Esophagus (tissue), 2 donors: ENCODE measurements around the gene SERTAD2. TPM values are rescaled to one million over a fixed set of nuclear protein-coding genes. Genes with fewer than 3 reads are reported as not detected.
A peak's percentile ranks its signal among the peaks of the same experiment; 100 is the strongest.

Experiments
- H3K27ac ChIP-seq, 2 donors: one replicate each; pipeline ENCODE4 v1.5.1; 2013; ENCODE audit warnings: low read depth in 2 of 2, mild to moderate bottlenecking in 2 of 2, inconsistent platforms in 1 of 2, low read length in 1 of 2, moderate library complexity in 1 of 2
- H3K27me3 ChIP-seq, 2 donors: one replicate each; pipeline ENCODE4 v1.6.1; 2013; ENCODE audit warnings: low read length in 2 of 2, control low read depth in 1 of 2, mild to moderate bottlenecking in 1 of 2; ENCODE audit not compliant: insufficient read depth in 2 of 2, control insufficient read depth in 1 of 2
- H3K36me3 ChIP-seq, 2 donors: one replicate each; pipeline ENCODE4 v1.6.1; 2013; ENCODE audit warnings: low read length in 1 of 2; ENCODE audit not compliant: control insufficient read depth in 2 of 2, insufficient read depth in 2 of 2
- H3K4me1 ChIP-seq, 2 donors: one replicate each; pipeline ENCODE4 v1.6.1; 2013; ENCODE audit warnings: low read length in 1 of 2; ENCODE audit not compliant: control insufficient read depth in 2 of 2, insufficient read depth in 2 of 2
- H3K4me3 ChIP-seq, 2 donors: one replicate each; pipeline ENCODE4 v1.5.1; 2013; ENCODE audit warnings: low read length in 2 of 2, mild to moderate bottlenecking in 2 of 2, low read depth in 1 of 2, moderate library complexity in 1 of 2
- H3K9me3 ChIP-seq, 2 donors: one replicate each; pipeline ENCODE4 v1.6.1; 2013; ENCODE audit warnings: mild to moderate bottlenecking in 2 of 2, low read depth in 1 of 2, low read length in 1 of 2, moderate library complexity in 1 of 2; ENCODE audit not compliant: control insufficient read depth in 2 of 2, insufficient read depth in 1 of 2
- WGBS, 2 donors: extraction: QIAGEN DNeasy Blood & Tissue Kit; methylation state at CpG; one replicate each; pipeline ENCODE4 v1.1.7; 2013; 5-methylcytosine and 5-hydroxymethylcytosine counted together
- polyA plus RNA-seq, 2 donors: library from polyadenylated mRNA; stranded (reverse); fragments of 200-250 nt; gene quantifications; one replicate each; pipeline ENCODE4 v1.2.3, GENCODE V29; 2013
- donor health status: healthy with polysubstance abuse.
- donor health status: Bipolar disorder and iron deficiency.

The SERTAD2 gene
- polyA plus RNA-seq, 2 donors = 13.6 to 22.9 TPM

DNA sequence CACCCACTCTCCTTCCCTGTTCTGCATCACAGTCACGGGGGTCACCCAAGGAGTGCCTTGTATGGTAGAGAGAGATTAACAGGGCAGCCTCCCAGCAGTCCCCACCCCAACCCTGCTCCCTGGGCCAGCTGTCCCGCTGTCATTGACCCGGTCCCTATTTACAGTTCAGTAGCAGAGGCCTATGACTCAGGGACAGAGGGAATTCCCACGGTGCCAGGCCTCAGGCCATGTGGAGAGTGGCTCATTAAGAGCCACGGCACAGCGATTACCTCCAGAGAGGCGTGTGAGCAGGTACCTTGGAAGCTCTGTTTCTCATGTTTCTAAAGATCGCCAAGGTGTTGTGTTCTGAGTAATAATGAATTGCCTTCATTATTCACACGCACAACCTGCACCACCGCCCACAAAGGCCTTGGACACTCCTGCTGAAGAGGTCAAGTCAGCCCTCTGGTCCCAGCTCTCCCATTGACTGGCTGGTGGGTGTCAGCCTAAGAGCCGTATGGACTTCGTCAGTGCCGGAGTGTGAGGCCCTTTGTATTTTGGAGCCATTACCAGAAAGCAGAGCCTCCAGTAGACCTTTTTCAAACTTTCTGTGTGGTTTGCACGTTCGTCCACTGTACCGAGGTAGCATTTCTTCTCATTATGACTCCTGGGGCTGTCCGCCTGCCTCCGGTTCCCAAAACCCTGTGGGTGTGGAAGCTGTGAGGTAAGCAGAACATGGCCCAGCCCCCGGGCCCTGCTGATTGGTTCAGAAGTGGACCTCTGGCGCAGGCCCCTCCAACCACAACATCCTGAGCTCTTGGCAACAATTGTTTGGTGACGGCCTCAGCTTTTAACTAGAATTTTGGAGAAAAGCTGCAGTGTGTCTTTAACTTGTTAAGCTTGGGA lies 47.0 kb downstream of the SERTAD2 start:
- Histone ChIP-seq H3K4me3 (peak overlapping the region in 1 of 2 donors; percentile 39), H3K9me3 (no peaks in the 10 kb centered on the region), H3K27me3 (no peaks in the 10 kb centered on the region), H3K4me1 (peaks cover 2 to 12% of the 10 kb centered on the region in 2 donors), H3K36me3 (no peaks in the 10 kb centered on the region), H3K27ac (peak overlapping the region; percentile 94 to 99)
- WGBS, 2 donors = 36 to 46% methylated on average over 21 of the region's 21 CpGs

DNA sequence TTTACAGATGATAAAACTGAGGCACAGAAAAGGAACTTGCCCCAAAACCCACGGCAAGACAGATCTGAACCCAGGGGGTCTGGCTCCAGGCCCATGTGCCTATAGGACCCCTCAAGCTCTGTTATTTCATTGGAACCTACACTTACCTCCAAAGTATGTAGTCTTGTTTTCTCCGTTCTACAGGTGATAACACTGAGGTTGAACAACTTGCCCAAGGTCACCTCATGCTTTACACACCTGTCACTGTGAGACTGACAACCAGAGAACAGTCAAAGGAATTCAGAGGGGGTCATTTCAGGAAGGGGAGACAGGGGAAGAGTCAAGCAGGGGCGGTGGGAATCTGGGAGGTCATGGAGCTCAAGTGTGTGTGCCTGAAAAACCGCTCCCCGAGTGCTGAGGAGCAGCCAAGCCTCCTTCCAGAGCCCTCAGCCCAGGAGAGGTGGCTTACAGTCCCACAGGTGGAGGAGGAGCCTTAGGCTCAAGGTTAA lies 47.7 kb downstream of the SERTAD2 start:
- H3K4me1 ChIP-seq = peaks cover 2 to 12% of the 10 kb centered on the region in 2 donors
- 68 to 69% methylated on average over 5 of the region's 5 CpGs for WGBS, 2 donors

DNA sequence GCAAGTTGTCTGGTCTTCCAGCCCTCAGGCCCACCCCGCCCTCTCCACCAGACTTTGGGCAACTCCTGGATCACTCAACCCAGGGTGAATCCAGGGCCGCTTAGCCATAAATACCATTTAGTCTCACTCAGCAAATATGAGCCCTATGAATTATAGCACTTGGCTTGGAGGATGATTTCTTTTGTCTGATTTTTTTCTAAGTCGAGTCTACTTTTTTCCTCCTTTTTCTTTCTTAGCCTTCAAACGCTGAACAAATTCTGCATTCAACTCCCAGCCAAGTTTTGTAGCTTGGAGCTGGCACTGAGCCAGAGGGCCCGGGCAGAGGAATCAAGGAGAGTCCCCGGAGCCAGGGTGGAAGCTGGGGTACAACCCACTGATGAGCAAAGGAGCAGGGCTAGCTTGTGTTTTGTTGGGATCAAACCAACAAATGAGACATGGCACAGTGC lies 48.7 kb downstream of the SERTAD2 start:
- 33 to 44% methylated on average over 6 of the region's 6 CpGs for WGBS, 2 donors
- H3K27me3 ChIP-seq = no peaks in the 10 kb centered on the region
- H3K4me3 ChIP-seq = no peak overlapping the region
- H3K27ac ChIP-seq = peak overlapping the region; percentile 1 to 84
- no peaks in the 10 kb centered on the region for H3K9me3 ChIP-seq
- H3K4me1 ChIP-seq = peaks cover 2 to 12% of the 10 kb centered on the region in 2 donors
- H3K36me3 ChIP-seq = no peaks in the 10 kb centered on the region

More for the DNA sequence above, 47.7 kb downstream of the SERTAD2 start:
- Histone ChIP-seq H3K27ac (peak overlapping the region; percentile 94 to 99), H3K36me3 (no peaks in the 10 kb centered on the region), H3K27me3 (no peaks in the 10 kb centered on the region), H3K9me3 (no peaks in the 10 kb centered on the region), H3K4me3 (no peak overlapping the region)

DNA sequence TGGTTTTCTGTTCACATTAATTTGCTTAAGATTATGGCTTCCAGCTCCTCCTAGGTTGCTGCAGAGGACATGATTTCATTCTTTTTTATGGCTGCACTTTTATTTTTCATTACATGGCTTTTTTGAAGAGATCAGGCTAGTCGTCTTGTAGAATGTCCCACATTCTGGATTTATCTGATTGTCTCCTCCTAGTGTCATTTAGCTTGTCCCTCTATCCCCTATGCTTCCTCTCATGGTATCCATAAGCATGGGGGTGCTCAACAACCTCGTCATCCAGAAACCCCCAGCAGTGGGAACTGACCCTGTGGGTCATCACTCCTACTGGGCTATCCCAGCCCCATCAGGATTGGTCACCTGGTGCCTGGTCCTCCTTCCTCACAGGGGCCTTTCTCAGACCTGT lies 49.6 kb downstream of the SERTAD2 start:
- no peak overlapping the region for H3K27ac ChIP-seq
- H3K4me1 ChIP-seq = peaks cover 2 to 12% of the 10 kb centered on the region in 2 donors
- H3K4me3 ChIP-seq = no peak overlapping the region
- no peaks in the 10 kb centered on the region for H3K9me3 ChIP-seq
- H3K36me3 ChIP-seq = no peaks in the 10 kb centered on the region
- 95 to 96% methylated on average over 2 of the region's 2 CpGs for WGBS, 2 donors
- no peaks in the 10 kb centered on the region for H3K27me3 ChIP-seq

DNA sequence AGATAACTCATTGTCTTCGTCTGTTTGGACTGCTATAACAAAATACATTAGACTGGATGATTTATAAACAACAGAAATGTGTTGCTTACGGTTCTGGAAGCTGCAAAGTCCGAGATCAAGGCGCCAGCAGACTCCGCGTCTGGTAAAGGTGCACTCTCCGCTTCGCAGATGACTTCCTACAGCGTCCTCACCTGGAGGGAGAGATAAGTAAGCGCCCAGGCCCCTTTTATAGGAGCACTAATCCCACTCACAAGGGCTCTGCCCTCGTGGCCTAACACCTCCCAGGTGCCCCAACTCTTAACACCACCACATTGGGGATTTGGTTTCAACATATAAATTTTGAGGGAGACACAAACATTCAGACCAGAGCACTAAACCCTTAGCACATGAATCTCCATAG lies 51.3 kb downstream of the SERTAD2 start:
- no peaks in the 10 kb centered on the region for H3K36me3 ChIP-seq
- no peaks in the 10 kb centered on the region for H3K27me3 ChIP-seq
- peaks cover 2 to 4% of the 10 kb centered on the region in 2 donors for H3K4me1 ChIP-seq
- no peak overlapping the region for H3K4me3 ChIP-seq
- H3K9me3 ChIP-seq = no peaks in the 10 kb centered on the region
- no peak overlapping the region for H3K27ac ChIP-seq
- WGBS, 2 donors = 93 to 95% methylated on average over 11 of the region's 11 CpGs

GRCh38 chr2:64601785-64602391 lies 51.8 kb downstream of the SERTAD2 start:
- Histone ChIP-seq H3K4me1 (peaks cover 2 to 3% of the 10 kb centered on the region in 2 donors), H3K9me3 (no peaks in the 10 kb centered on the region), H3K36me3 (no peaks in the 10 kb centered on the region), H3K27me3 (no peaks in the 10 kb centered on the region), H3K4me3 (no peak overlapping the region), H3K27ac (no peak overlapping the region)
- 78% methylated on average over 12 of the region's 12 CpGs for WGBS, 2 donors

DNA sequence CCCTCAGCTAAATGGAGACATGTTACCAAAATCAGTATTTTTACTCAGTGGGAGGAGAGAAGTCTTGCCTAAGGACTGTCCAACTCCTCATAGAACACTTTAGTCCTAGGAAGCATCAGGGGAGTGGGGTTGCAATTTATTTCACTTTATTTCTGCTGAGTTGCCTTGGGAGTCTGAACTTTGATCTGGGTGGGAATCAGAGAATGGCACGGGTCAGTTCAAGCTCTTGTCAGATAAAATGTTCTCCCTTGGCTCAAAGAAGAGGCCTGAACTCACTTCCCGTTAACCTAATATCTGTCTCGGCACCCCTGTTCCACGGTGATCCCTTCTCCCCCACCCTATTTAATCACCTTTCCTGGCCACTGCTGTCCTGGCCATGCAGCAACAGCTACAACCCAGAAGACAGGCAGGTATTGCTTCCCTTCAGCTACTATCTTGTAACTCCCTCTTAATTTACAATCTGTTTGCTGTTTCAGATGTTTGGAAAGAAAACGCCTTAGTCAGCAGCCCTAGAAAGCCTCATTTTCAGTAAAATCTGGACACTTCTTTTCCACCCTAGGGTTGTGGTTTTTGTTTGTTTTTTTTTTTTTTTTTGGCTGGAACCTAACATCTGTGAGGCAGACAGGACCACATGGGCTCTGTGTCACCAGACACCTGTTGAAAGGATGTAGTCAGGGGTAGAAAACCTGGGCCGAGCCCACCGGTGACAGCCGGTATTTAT lies 52.5 kb downstream of the SERTAD2 start:
- Histone ChIP-seq H3K36me3 (no peaks in the 10 kb centered on the region), H3K4me3 (no peak overlapping the region), H3K9me3 (no peaks in the 10 kb centered on the region), H3K27ac (no peak overlapping the region), H3K27me3 (no peaks in the 10 kb centered on the region), H3K4me1 (peaks cover 1 to 2% of the 10 kb centered on the region in 2 donors)
- WGBS, 2 donors = 69 to 82% methylated on average over 8 of the region's 8 CpGs

DNA sequence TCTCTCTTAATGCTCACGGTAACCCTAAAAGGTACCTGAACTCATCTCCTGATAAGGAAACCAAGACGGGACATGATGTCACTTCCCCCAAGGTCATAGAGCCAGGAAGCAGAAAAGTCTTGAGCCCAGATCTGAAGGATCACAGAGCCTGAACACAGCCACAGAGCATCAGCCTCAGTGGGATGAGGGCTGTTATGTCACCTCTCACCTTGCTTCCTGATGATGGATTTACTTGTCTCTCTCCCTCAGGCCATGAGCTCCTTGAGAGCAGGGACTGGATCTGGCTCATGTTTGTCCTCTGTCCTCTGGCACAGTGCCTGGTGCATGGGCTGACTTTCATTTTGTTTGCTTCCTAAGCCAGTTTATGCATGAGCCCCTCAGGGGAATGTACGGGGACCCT lies 54.2 kb downstream of the SERTAD2 start:
- WGBS, 2 donors = 53 to 65% methylated on average over 3 of the region's 3 CpGs

DNA sequence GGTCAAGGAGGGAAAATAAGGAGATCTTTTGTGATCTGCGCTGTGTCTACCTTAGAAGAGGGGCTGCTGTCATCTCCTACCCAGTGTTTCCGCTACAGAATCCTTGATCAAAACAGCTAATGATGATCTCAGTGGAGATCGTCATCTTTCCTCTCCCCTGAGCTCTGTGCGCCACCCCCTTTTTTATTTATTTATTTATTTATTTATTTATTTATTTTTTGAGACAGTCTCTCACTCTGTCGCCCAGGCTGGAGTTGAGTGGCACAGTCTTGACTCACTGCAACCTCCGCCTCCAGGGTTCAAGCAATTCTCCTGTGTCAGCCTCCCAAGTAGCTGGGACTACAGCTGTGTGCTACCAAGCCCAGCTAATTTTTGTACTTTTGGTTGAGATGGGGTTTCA lies 55.5 kb downstream of the SERTAD2 start:
- H3K27ac ChIP-seq = no peak overlapping the region
- H3K27me3 ChIP-seq = no peaks in the 10 kb centered on the region
- peaks cover 0 to 3% of the 10 kb centered on the region in 2 donors for H3K4me1 ChIP-seq
- no peak overlapping the region for H3K4me3 ChIP-seq
- H3K9me3 ChIP-seq = no peaks in the 10 kb centered on the region
- 97% methylated on average over 6 of the region's 6 CpGs for WGBS, 2 donors
- H3K36me3 ChIP-seq = no peaks in the 10 kb centered on the region

More for the DNA sequence above, 54.2 kb downstream of the SERTAD2 start:
- Histone ChIP-seq H3K27me3 (no peaks in the 10 kb centered on the region), H3K4me3 (no peak overlapping the region), H3K9me3 (no peaks in the 10 kb centered on the region), H3K4me1 (peaks cover 0 to 3% of the 10 kb centered on the region in 2 donors), H3K27ac (no peak overlapping the region), H3K36me3 (no peaks in the 10 kb centered on the region)
